CD4-positive, alpha-beta T cell (primary cell): ENCODE data around the gene CIDEA. TPM values are rescaled to one million over a fixed set of nuclear protein-coding genes. Genes with fewer than 3 reads are reported as not detected.
"Not testable (repeated sequence)": the region's sequence is repeated elsewhere in the genome, so short reads cannot be mapped to it uniquely, and the experiment has no call there.

ENCODE experiments used
- ATAC-seq: fragments of 200-7000 bp; cut with Tn5 transposase; one replicate; pipeline ENCODE4 v1.10.0; 2022; ENCODE audit warnings: mild to moderate bottlenecking; ENCODE audit not compliant: poor library complexity
- CTCF ChIA-PET: fragments of 350-600 bp; sonication (Branson Sonifier 250); formaldehyde crosslinking; loops from one replicate; lab custom pipeline; 2021; ENCODE audit warnings: antibody characterized with exemption, inconsistent platforms; lab: Charles Lee
- POLR2A ChIA-PET: fragments of 350-600 bp; sonication (Branson Sonifier 250); formaldehyde crosslinking; loops from one replicate; lab custom pipeline; 2021; ENCODE audit warnings: antibody characterized with exemption, inconsistent platforms; lab: Charles Lee
- DNase-seq, 14 experiments: peaks; one replicate each; pipeline ENCODE4 v3.0.0-alpha.2; 2013 to 2020; ENCODE audit warnings: mixed read lengths in 2 of 14
- H3K27ac ChIP-seq, 2 donors: one replicate each; pipeline versions ENCODE4 v1.5.1 to v1.7.0; 2013; ENCODE audit warnings: low read length in 2 of 2, low read depth in 1 of 2, mild to moderate bottlenecking in 1 of 2
- H3K27me3 ChIP-seq, 2 experiments: 1 replicate in 1 of 2; 2 replicates in 1 of 2; pipeline versions ENCODE4 v1.6.1 to v1.7.0; 2013; ENCODE audit warnings: low read length in 2 of 2, control low read depth in 1 of 2, mild to moderate bottlenecking in 1 of 2, moderate library complexity in 1 of 2; ENCODE audit not compliant: insufficient read depth in 2 of 2, control insufficient read depth in 1 of 2
- H3K36me3 ChIP-seq: one replicate; pipeline ENCODE4 v1.6.1; 2013; ENCODE audit warnings: low read length, control low read depth; ENCODE audit not compliant: insufficient read depth
- H3K4me1 ChIP-seq: one replicate; pipeline ENCODE4 v1.6.1; 2013; ENCODE audit warnings: low read length, control low read depth; ENCODE audit not compliant: insufficient read depth
- H3K4me3 ChIP-seq: one replicate; pipeline ENCODE4 v1.5.1; 2013; ENCODE audit warnings: mild to moderate bottlenecking, low read length, moderate library complexity
- H3K9me3 ChIP-seq, 2 experiments: 1 replicate in 1 of 2; 2 replicates in 1 of 2; pipeline versions ENCODE4 v1.6.1 to v1.7.0; 2013; ENCODE audit warnings: low read length in 2 of 2, mild to moderate bottlenecking in 2 of 2, control low read depth in 1 of 2, moderate library complexity in 1 of 2; ENCODE audit not compliant: control insufficient read depth in 1 of 2, insufficient read depth in 1 of 2
- H3K27ac Mint-ChIP-seq: one replicate; pipeline ENCODE4 v1.8.0; 2020; ENCODE audit warnings: mixed read lengths
- H3K27me3 Mint-ChIP-seq: one replicate; pipeline ENCODE4 v1.8.0; 2021; ENCODE audit warnings: mixed read lengths
- H3K36me3 Mint-ChIP-seq: one replicate; pipeline ENCODE4 v1.8.0; 2021; ENCODE audit warnings: low read depth, mixed read lengths
- H3K4me1 Mint-ChIP-seq: one replicate; pipeline ENCODE4 v1.8.0; 2021; ENCODE audit warnings: low read depth, mixed read lengths
- H3K4me3 Mint-ChIP-seq: one replicate; pipeline ENCODE4 v1.8.0; 2020; ENCODE audit warnings: mild to moderate bottlenecking, mixed read lengths
- H3K9me3 Mint-ChIP-seq: one replicate; pipeline ENCODE4 v1.8.0; 2020; ENCODE audit warnings: mixed read lengths
- CTCF ChIP-seq: fragments of 200-600 bp; IDR thresholded peaks from one replicate; pipeline ENCODE4 v1.8.0; 2022; ENCODE audit warnings: antibody characterized with exemption, mild to moderate bottlenecking
- intact Hi-C, 2 experiments: fragments of 100-400 bp; cut with DNase I in 1 of 2; cut with micrococcal nuclease in 1 of 2; formaldehyde crosslinking; loops; one replicate each; pipeline versions ENCODE4 v1.15.1 to v1.9.0; 2023 to 2025; cut with DNase I, micrococcal nuclease
- polyA plus RNA-seq, 2 donors: library from polyadenylated mRNA; unstranded; fragments of 120-200 nt; gene quantifications; one replicate each; pipeline ENCODE4 v1.2.1, GENCODE V29; 2013
- total RNA-seq, 174 experiments: library from RNA in 2 of 174; stranded (reverse) in 2 of 174; gene quantifications; one replicate each; pipeline ENCODE4 v1.2.3 and lab custom pipeline; 2021 to 2026

The CIDEA gene, protein sequence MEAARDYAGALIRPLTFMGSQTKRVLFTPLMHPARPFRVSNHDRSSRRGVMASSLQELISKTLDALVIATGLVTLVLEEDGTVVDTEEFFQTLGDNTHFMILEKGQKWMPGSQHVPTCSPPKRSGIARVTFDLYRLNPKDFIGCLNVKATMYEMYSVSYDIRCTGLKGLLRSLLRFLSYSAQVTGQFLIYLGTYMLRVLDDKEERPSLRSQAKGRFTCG
- total RNA-seq, result not detected
- polyA plus RNA-seq (2013, experiment 1 of 2), result not detected
- polyA plus RNA-seq (2013, experiment 2 of 2), result not detected
- 0 to 0.07 (median 0) reads per million in 172 experiments for total RNA-seq (lab: John Stamatoyannopoulos, UW)

GRCh38 chr18:12254136-12254819 is at the start of gene CIDEA:
CIDEA (plus strand) TSS chr18:12254361; CDS start chr18:12254384, 23 bp downstream.
- no peak for DNase-seq
- no peaks in the 10 kb centered on the region for H3K9me3 Mint-ChIP-seq
- ChIA-PET CTCF (no interaction called here), POLR2A (no interaction called here)
- Histone ChIP-seq H3K4me3 (no peak within 1 kb of the TSS), H3K27me3 (peaks cover 21 to 45% of the 10 kb centered on the region in 2 experiments), H3K4me1 (peaks cover 2% of the 10 kb centered on the region), H3K27ac (no peak within 1 kb of the TSS), H3K36me3 (no peaks in the 10 kb centered on the region), H3K9me3 (peaks cover 0 to 23% of the 10 kb centered on the region in 2 experiments)
- H3K27me3 Mint-ChIP-seq, result peaks cover 69% of the 10 kb centered on the region
- no peaks in the 10 kb centered on the region for H3K4me1 Mint-ChIP-seq
- no peak within 1 kb of the TSS for H3K27ac Mint-ChIP-seq
- H3K4me3 Mint-ChIP-seq, result no peak within 1 kb of the TSS
- no peak for TF ChIP-seq CTCF
- intact Hi-C loops, result no loop called here
- no peak for ATAC-seq
- no peaks in the 10 kb centered on the region for H3K36me3 Mint-ChIP-seq

DNA sequence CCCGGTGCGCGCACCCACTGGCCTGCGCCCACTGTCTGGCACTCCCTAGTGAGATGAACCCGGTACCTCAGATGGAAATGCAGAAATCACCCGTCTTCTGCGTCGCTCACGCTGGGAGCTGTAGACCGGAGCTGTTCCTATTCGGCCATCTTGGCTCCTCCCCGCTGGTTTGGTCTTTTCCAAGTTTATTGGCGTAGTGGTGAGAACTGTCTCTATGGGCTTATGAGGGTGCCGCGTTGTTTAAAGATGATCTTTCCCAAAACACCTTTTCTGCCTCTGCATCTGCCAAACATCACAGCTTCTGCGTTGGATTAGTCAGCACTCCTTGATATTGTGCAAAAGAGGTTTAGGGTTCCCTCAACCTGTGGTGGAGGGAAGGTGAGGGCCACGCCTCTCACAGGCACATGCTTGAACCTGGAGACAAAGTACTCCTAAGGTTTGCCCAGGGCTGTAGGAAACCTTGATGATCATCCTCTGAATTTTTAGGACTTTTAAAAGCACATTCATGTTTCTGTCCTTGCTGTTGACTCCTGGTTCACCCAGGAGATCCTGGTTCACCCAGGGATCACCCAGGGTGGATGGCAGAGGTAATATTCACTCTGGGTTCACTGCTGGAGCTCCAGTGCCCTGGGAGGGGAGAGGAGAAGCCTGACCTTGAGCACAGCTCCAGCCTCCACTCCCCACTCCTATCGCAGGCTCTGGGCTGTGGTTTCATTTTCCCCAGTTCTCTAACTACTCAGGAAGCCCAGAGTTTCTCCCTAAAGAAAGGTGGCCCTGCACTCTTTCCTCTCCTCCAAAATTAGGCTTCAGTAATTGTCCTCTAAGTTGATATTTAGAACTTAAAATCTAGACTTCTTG is 45.6 kb upstream of the CIDEA start:
- H3K36me3 Mint-ChIP-seq, H3K36me3 ChIP-seq, H3K4me1 Mint-ChIP-seq, H3K27ac Mint-ChIP-seq, H3K27ac ChIP-seq, DNase-seq, ATAC-seq, POLR2A ChIA-PET, H3K4me1 ChIP-seq, H3K4me3 Mint-ChIP-seq, H3K9me3 ChIP-seq, intact Hi-C loops, H3K9me3 Mint-ChIP-seq, H3K27me3 ChIP-seq, H3K4me3 ChIP-seq, CTCF ChIA-PET, H3K27me3 Mint-ChIP-seq: not testable (repeated sequence)

- intact Hi-C loops, H3K4me3 ChIP-seq, H3K4me3 Mint-ChIP-seq, DNase-seq, H3K36me3 ChIP-seq, H3K9me3 Mint-ChIP-seq, H3K9me3 ChIP-seq, H3K27ac ChIP-seq, ATAC-seq, H3K27me3 ChIP-seq, H3K36me3 Mint-ChIP-seq, H3K4me1 Mint-ChIP-seq, POLR2A ChIA-PET, CTCF ChIA-PET, H3K4me1 ChIP-seq, H3K27ac Mint-ChIP-seq: not testable (repeated sequence)
- H3K27me3 Mint-ChIP-seq, result peaks cover 31% of the 10 kb centered on the region
Observed at GRCh38 chr18:12212308-12212707, 41.9 kb upstream of the CIDEA start.

DNA sequence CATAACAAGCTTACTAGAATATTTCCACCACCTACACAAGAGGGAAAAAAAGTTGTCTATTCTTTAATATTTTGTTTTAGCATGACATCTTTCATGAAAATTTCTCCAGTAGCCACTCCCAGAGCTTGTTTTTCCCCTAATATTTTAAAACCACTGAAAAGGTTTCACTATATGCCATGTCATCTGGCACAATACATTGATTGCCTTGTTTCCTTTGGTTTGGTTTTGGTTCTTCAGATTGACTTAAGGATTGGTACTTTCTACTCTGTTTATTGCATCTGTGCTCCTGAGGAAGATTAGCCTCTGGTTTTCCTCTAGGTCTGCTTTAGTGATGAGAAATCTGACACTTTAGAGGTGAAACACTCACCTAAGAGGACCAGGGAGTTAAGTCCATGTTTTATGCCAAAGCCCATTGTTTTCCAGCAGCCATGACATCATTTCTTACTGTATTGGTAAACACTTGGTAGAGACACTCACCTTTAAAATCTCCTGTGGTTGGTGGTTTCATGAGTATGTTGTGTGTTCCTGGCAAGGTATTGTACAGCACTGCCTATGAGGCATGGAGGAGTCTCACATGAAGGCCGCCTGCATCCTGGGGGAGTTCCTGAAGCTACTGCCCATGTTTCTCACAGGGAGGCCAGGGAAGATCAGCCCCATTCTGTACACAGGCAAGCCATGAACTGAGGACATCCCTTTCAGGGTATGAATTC is 39.7 kb upstream of the CIDEA start:
- DNase-seq, intact Hi-C loops, H3K9me3 Mint-ChIP-seq, POLR2A ChIA-PET, H3K36me3 ChIP-seq, ATAC-seq, CTCF ChIA-PET, H3K27ac ChIP-seq, H3K4me1 ChIP-seq, H3K4me3 ChIP-seq, H3K36me3 Mint-ChIP-seq, H3K4me1 Mint-ChIP-seq, H3K4me3 Mint-ChIP-seq, H3K27me3 ChIP-seq, H3K27ac Mint-ChIP-seq, H3K9me3 ChIP-seq: not testable (repeated sequence)
- peaks cover 31% of the 10 kb centered on the region for H3K27me3 Mint-ChIP-seq

GRCh38 chr18:12216471-12216870 is 37.7 kb upstream of the CIDEA start:
- H3K4me3 Mint-ChIP-seq, CTCF ChIA-PET, H3K9me3 ChIP-seq, H3K27me3 ChIP-seq, H3K27ac Mint-ChIP-seq, DNase-seq, intact Hi-C loops, H3K27ac ChIP-seq, H3K36me3 ChIP-seq, H3K4me1 Mint-ChIP-seq, H3K36me3 Mint-ChIP-seq, ATAC-seq, H3K4me3 ChIP-seq, POLR2A ChIA-PET, H3K9me3 Mint-ChIP-seq, H3K4me1 ChIP-seq: not testable (repeated sequence)
- peaks cover 35% of the 10 kb centered on the region for H3K27me3 Mint-ChIP-seq
